WERI-Rb-1 (cell line): Measurements from ENCODE around the gene CUTA.

Source experiments
- DNase-seq: peaks from one replicate; pipeline ENCODE4 v3.0.0-alpha.2; 2020
- H3K27ac ChIP-seq: fragments of 250-450 bp; sonication (Bioruptor Pico); 2 replicates; pipeline ENCODE4 v1.5.1; 2020; ENCODE audit warnings: mild to moderate bottlenecking, moderate library complexity
- H3K27me3 ChIP-seq: fragments of 250-450 bp; sonication (Bioruptor Pico); 2 replicates; pipeline ENCODE4 v1.5.1; 2021; ENCODE audit warnings: mild to moderate bottlenecking, low read depth, moderate library complexity; ENCODE audit not compliant: insufficient read depth, severe bottlenecking
- H3K36me3 ChIP-seq: fragments of 250-450 bp; sonication (Bioruptor Pico); 2 replicates; pipeline ENCODE4 v1.5.1; 2020; ENCODE audit warnings: mild to moderate bottlenecking, moderate library complexity
- H3K4me3 ChIP-seq: 2 replicates; pipeline ENCODE4 v1.5.1; 2011; ENCODE audit warnings: low read depth, mild to moderate bottlenecking, control low read depth, low read length
- H3K9me3 ChIP-seq: fragments of 250-450 bp; sonication (Bioruptor Pico); 2 replicates; pipeline ENCODE4 v1.5.1; 2021; ENCODE audit warnings: mild to moderate bottlenecking, moderate library complexity; ENCODE audit not compliant: severe bottlenecking
- TF ChIP-seq, protein P1 (sequence below): IDR thresholded peaks from 2 replicates; pipeline ENCODE4 v1.5.1; 2011; ENCODE audit warnings: low read depth, mild to moderate bottlenecking, control low read depth, inconsistent platforms, low read length

CUTA gene

DNA sequence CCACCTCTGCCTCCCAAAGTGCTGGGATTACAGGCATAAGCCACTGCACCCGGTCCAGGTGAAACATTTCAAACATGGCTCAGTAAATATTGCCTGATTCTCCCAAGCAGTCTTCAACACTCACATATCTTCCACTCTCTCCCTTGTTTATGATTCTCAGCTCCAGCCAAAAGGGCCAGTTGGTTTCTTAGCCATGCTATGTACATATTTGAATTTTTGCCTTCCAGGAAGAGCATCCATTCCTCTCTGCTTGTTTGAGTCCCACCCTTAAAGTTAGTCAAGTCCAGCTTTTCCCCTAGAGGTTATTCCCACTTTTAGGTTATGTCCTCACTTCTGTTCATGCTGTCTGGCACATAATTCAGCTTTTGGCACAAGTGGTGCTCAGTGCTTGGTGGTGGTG, 20.4 kb downstream of the CUTA start:
- no peak for DNase-seq
- H3K9me3 ChIP-seq = no peaks in the 10 kb centered on the region
- no peaks in the 10 kb centered on the region for H3K27me3 ChIP-seq
- TF ChIP-seq, protein P1, sequence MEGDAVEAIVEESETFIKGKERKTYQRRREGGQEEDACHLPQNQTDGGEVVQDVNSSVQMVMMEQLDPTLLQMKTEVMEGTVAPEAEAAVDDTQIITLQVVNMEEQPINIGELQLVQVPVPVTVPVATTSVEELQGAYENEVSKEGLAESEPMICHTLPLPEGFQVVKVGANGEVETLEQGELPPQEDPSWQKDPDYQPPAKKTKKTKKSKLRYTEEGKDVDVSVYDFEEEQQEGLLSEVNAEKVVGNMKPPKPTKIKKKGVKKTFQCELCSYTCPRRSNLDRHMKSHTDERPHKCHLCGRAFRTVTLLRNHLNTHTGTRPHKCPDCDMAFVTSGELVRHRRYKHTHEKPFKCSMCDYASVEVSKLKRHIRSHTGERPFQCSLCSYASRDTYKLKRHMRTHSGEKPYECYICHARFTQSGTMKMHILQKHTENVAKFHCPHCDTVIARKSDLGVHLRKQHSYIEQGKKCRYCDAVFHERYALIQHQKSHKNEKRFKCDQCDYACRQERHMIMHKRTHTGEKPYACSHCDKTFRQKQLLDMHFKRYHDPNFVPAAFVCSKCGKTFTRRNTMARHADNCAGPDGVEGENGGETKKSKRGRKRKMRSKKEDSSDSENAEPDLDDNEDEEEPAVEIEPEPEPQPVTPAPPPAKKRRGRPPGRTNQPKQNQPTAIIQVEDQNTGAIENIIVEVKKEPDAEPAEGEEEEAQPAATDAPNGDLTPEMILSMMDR = no peak
- H3K36me3 ChIP-seq = peaks cover 96% of the 10 kb centered on the region
- H3K4me3 ChIP-seq = no peak overlapping the region
- H3K27ac ChIP-seq = no peak overlapping the region

DNA sequence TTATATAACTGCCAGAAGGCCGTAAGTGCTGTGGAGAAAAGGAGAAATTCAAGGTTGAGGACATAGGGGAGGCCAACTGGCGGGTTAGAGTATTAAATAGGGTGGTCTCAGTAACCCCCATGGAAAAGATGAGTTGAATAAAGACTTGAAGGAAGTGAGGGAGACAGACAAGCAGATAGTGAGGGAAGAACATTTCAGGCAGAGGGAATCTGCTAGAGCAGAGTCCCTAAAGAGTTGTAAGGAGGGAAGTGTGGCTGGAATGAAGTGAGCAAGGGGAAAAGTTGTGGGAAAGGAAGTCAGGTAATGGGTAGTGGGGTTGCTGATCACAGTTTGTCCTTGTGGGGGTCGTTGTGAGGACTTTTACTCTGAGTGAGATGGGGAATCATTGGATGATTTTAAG, 24.9 kb downstream of the CUTA start:
- TF ChIP-seq, protein P1 = no peak
- Histone ChIP-seq H3K9me3 (no peaks in the 10 kb centered on the region), H3K36me3 (peaks cover 58% of the 10 kb centered on the region), H3K4me3 (peak overlapping the region; percentile 86), H3K27ac (peak overlapping the region; percentile 98), H3K27me3 (no peaks in the 10 kb centered on the region)
- DNase-seq = no peak

DNA sequence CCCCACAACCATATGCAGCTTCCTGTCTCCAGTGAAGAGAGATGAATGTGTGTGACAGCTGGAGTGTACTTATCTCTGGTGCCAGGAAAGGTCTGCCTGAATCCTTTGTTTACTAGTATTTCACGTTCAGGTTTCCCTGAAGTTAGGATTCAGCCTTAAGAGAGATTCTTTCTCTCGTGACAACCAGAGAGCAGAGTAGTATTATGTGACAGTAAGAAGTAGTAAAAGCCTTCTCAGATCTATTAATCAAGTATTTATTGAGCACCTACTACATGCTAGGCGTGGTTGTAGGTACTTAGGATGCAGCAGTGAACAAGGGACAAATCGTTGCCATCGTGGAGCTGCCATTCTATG, 25.3 kb downstream of the CUTA start:
- H3K27me3 ChIP-seq = no peaks in the 10 kb centered on the region
- peaks cover 54% of the 10 kb centered on the region for H3K36me3 ChIP-seq
- DNase-seq = peak; percentile 37
- TF ChIP-seq, protein P1 = no peak
- peak overlapping the region; percentile 86 for H3K4me3 ChIP-seq
- H3K9me3 ChIP-seq = no peaks in the 10 kb centered on the region
- peak overlapping the region; percentile 98 for H3K27ac ChIP-seq

DNA sequence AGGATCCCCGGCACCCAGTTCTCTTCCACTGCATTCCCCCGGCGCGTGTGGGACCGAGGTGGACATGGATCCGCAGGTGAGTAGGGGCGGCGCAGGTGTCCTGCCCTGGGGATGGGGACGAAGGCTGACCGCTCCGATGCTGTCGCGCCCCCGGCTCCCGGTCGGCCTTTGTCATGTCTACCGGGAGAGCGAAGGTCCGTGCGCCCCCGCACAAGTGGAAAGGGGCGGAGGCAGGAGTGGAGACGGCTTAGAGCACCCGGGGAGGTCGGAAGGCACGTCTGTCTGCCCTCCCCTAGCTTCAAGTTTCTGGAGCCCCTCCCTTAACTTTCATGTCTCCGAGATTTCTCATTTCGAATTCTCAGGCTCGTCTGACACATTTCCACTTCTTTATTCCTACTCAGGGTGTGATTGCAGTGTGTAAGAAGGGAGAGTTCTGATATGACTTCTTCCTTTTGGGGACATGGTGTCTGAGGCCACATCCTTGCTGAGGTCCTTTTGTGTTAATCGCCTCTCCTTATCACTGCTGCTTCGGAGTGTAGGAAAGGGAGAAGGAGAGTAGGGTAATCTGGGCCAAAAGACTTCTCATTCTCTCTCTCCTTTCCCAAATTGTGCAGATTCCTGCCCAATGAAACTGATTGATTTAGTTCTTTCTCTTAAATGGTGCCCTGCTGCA, 25.8 kb downstream of the CUTA start:
- Histone ChIP-seq H3K36me3 (peaks cover 49% of the 10 kb centered on the region), H3K27me3 (no peaks in the 10 kb centered on the region), H3K4me3 (peak overlapping the region; percentile 86), H3K27ac (peak overlapping the region; percentile 98), H3K9me3 (no peaks in the 10 kb centered on the region)
- DNase-seq = no peak
- TF ChIP-seq, protein P1 = no peak

DNA sequence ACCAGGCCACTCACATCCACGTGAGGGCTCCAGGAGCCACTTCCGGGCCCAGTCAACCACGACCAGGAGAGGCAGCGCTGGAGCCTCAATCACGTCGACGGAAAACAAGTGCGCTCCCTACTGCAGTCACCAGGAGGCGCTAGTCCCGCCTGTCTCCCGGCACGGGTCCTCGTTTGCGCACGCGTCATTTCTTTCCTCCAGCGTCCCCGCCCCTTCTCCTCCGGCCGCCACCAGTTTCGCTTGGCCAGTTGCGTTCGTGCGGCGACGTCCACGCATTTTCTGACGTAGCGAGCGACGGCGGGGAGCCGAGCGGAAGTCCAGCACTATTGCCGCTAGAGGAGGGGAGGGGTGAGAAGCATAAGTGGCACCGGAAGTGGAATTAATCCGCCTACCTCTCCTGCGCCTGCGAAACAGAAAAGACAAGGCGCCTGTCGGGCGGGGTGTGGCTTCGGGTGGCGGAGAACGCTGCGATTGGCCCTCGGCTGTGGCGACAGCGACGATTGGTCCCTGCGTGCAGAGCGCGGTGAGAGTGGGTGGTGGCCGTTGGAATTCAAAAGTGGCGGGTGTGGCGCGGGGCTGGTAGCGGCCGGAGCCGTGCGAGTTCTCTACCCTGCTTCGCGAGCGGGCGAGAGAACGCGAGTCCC, 26.5 kb downstream of the CUTA start, which contains the start of gene KIFC1:
KIFC1 (plus strand) TSS at position 546 of the 644 bp plus-strand sequence. CDS start 163 bp downstream, outside the sequence.
- TF ChIP-seq, protein P1 = peak; percentile 100
- Histone ChIP-seq H3K9me3 (no peaks in the 10 kb centered on the region), H3K27ac (peak within 1 kb of the TSS; percentile 98)

More for the DNA sequence above, 26.5 kb downstream of the CUTA start, which contains the start of gene KIFC1:
- Histone ChIP-seq H3K36me3 (peaks cover 45% of the 10 kb centered on the region), H3K27me3 (no peaks in the 10 kb centered on the region), H3K4me3 (peak within 1 kb of the TSS; percentile 86)
- DNase-seq = peak; percentile 100
